HG03066 (cell line): Measurements from ENCODE around the gene TBC1D17.

Experiments used
- ATAC-seq: cut with Tn5 transposase; IDR thresholded peaks from one replicate; pipeline ENCODE4 v1.9.1; 2021; ENCODE audit warnings: low read depth; ENCODE audit not compliant: unreplicated experiment

TBC1D17 gene

DNA sequence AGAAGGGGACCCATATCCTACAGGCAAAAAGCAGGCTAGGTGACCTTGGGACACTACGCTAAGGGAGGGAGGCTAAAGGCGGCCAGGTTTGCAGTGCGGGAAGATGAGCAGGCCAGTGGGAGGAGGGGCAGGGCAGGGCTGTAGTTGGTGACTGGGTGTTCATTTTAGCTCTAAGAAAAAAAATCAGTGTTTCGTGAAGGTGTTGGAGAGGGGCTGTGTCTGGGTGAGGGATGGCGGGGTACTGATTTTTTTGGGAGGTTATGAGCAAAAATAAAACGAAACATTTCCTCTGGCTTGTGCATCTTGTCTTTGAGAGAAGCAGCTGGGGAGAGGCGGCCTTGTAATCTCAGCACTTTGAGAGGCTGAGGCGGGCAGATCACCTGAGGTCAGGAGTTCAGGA, 56.1 kb downstream of the TBC1D17 start:
- ATAC-seq, result no peak

GRCh38 chr19:49936549-49936948, 59.0 kb downstream of the TBC1D17 start:
- ATAC-seq, result no peak

DNA sequence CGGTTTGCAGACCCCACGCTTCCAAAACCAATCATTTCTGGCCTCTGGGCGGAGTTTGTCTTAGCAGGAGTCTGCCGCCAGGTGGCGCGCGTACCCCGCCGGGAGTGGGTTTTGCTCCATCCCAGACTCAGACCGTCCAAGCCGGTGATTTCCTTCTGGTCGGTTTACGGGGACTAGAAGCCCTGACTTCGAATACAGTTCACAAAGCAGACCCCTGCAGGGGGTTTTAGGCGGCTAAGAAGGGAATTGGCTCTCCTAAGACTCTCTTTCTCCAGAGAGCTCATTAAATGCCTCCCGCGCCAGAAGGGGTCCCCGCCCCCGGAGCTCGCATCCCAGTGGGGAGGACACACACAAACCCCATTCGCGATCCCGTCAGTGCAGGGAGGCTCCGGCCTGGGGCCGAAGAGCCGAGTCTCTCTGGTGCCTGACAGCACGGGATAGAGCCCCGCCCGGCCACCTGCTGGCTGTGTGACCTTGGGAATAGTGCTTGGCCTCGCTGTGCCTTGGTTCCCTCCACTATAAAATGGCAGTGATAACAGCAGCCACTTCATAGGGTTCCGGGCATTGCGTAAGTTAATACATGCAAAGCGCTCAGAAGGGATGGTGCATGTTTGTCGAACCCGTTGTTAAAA, 60.4 kb downstream of the TBC1D17 start:
- no peak for ATAC-seq
